Neural progenitor cell (in vitro differentiated cells): ENCODE measurements around the gene ALDOB. TPM values are rescaled to one million over a fixed set of nuclear protein-coding genes. Genes with fewer than 3 reads are reported as not detected.

ENCODE experiments used
- DNase-seq: peaks from one replicate; pipeline ENCODE4 v3.0.0-alpha.2; 2016; ENCODE audit warnings: low spot score
- H2AFZ ChIP-seq: fragments of 200-600 bp; sonication (generic); replicated peaks from 2 replicates; pipeline ENCODE4 v1.6.1; 2016; ENCODE audit warnings: antibody characterized with exemption
- H3F3A ChIP-seq: fragments of 200-600 bp; sonication (generic); 2 replicates; pipeline ENCODE4 v1.6.1; 2016; ENCODE audit warnings: antibody characterized with exemption, low read depth
- H3K27ac ChIP-seq: fragments of 200-600 bp; sonication (generic); 2 replicates; pipeline ENCODE4 v1.5.1; 2016; ENCODE audit warnings: mild to moderate bottlenecking
- H3K27me3 ChIP-seq: fragments of 200-600 bp; sonication (generic); 2 replicates; pipeline ENCODE4 v1.6.1; 2016; ENCODE audit warnings: mild to moderate bottlenecking, moderate library complexity
- H3K36me3 ChIP-seq: fragments of 200-600 bp; sonication (generic); 2 replicates; pipeline ENCODE4 v1.5.1; 2016
- H3K4me1 ChIP-seq: fragments of 200-600 bp; sonication (generic); 2 replicates; pipeline ENCODE4 v1.6.1; 2016; ENCODE audit warnings: mixed run types
- H3K4me2 ChIP-seq: fragments of 200-600 bp; sonication (generic); 2 replicates; pipeline ENCODE4 v1.6.1; 2016
- H3K4me3 ChIP-seq: fragments of 200-600 bp; sonication (generic); 2 replicates; pipeline ENCODE4 v1.5.1; 2016
- H3K79me2 ChIP-seq: fragments of 200-600 bp; sonication (generic); 2 replicates; pipeline ENCODE4 v1.6.1; 2016; ENCODE audit warnings: low read depth
- H3K9ac ChIP-seq: fragments of 200-600 bp; sonication (generic); 2 replicates; pipeline ENCODE4 v1.6.1; 2016
- H3K9me3 ChIP-seq: fragments of 200-600 bp; sonication (generic); 2 replicates; pipeline ENCODE4 v1.5.1; 2016; ENCODE audit warnings: low read depth
- H4K20me1 ChIP-seq: fragments of 200-600 bp; sonication (generic); 2 replicates; pipeline ENCODE4 v1.6.1; 2016; ENCODE audit warnings: low read depth
- H3K27ac Mint-ChIP-seq: 3 replicates; pipeline ENCODE4 v1.8.0; 2021; ENCODE audit warnings: mixed read lengths
- H3K27me3 Mint-ChIP-seq: 2 replicates; pipeline ENCODE4 v1.8.0; 2022; ENCODE audit warnings: low read depth, mild to moderate bottlenecking, inconsistent platforms, moderate library complexity, mixed read lengths; ENCODE audit not compliant: insufficient read depth
- H3K36me3 Mint-ChIP-seq: 3 replicates; pipeline ENCODE4 v1.8.0; 2021; ENCODE audit warnings: mixed read lengths
- H3K4me1 Mint-ChIP-seq: 3 replicates; pipeline ENCODE4 v1.8.0; 2021; ENCODE audit warnings: mixed read lengths
- H3K4me3 Mint-ChIP-seq: 3 replicates; pipeline ENCODE4 v1.8.0; 2021; ENCODE audit warnings: mild to moderate bottlenecking, moderate library complexity, mixed read lengths
- H3K9me3 Mint-ChIP-seq: 3 replicates; pipeline ENCODE4 v1.8.0; 2020; ENCODE audit warnings: mixed read lengths
- EZH2 ChIP-seq: fragments of 200-600 bp; sonication (generic); IDR thresholded peaks from 2 replicates; pipeline ENCODE4 v1.6.1; 2017; ENCODE audit warnings: antibody characterized with exemption, mild to moderate bottlenecking, moderate library complexity
- EZH2phosphoT487 ChIP-seq: fragments of 200-600 bp; sonication (generic); IDR thresholded peaks from 2 replicates; pipeline ENCODE4 v1.6.1; 2017; ENCODE audit warnings: antibody characterized with exemption
- small RNA-seq: library from RNA; depleted of rRNA; stranded (forward); fragments of <200 nt; gene quantifications from one replicate; pipeline ENCODE3, GENCODE V24; 2015
- total RNA-seq: library from RNA; depleted of rRNA; stranded (reverse); fragments of >200 nt; gene quantifications from 2 replicates; pipeline ENCODE4 v1.2.3, GENCODE V29; 2015; ENCODE audit warnings: low replicate concordance
- TF ChIP-seq, protein P1 (sequence below): fragments of 200-600 bp; sonication (generic); IDR thresholded peaks from 2 replicates; pipeline ENCODE4 v1.5.1; 2017; ENCODE audit warnings: antibody characterized with exemption, mild to moderate bottlenecking

The ALDOB gene
- total RNA-seq, 1 donor from 2014 or later = not detected

GRCh38 chr9:101375546-101375945, 60.0 kb downstream of the ALDOB start:
- peaks cover 10% of the 10 kb centered on the region for H3K4me1 ChIP-seq
- Mint-ChIP-seq H3K36me3 (no peaks in the 10 kb centered on the region), H3K4me1 (peaks cover 6% of the 10 kb centered on the region), H3K4me3 (no peak overlapping the region), H3K27ac (no peak overlapping the region), H3K9me3 (peaks cover 24% of the 10 kb centered on the region), H3K27me3 (no peaks in the 10 kb centered on the region)
- H4K20me1 ChIP-seq = no peaks in the 10 kb centered on the region
- no peak overlapping the region for H3K27ac ChIP-seq
- H3K9ac ChIP-seq = no peak overlapping the region
- H3F3A ChIP-seq = peaks cover 9% of the 10 kb centered on the region
- H2AFZ ChIP-seq = no peak overlapping the region
- no peak for DNase-seq
- H3K36me3 ChIP-seq = no peaks in the 10 kb centered on the region
- no peak overlapping the region for H3K4me3 ChIP-seq
- TF ChIP-seq, protein P1, sequence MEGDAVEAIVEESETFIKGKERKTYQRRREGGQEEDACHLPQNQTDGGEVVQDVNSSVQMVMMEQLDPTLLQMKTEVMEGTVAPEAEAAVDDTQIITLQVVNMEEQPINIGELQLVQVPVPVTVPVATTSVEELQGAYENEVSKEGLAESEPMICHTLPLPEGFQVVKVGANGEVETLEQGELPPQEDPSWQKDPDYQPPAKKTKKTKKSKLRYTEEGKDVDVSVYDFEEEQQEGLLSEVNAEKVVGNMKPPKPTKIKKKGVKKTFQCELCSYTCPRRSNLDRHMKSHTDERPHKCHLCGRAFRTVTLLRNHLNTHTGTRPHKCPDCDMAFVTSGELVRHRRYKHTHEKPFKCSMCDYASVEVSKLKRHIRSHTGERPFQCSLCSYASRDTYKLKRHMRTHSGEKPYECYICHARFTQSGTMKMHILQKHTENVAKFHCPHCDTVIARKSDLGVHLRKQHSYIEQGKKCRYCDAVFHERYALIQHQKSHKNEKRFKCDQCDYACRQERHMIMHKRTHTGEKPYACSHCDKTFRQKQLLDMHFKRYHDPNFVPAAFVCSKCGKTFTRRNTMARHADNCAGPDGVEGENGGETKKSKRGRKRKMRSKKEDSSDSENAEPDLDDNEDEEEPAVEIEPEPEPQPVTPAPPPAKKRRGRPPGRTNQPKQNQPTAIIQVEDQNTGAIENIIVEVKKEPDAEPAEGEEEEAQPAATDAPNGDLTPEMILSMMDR = no peak
- TF ChIP-seq EZH2phosphoT487 (no peak), EZH2 (no peak)
- no peaks in the 10 kb centered on the region for H3K27me3 ChIP-seq
- H3K4me2 ChIP-seq = no peak overlapping the region
- no peaks in the 10 kb centered on the region for H3K79me2 ChIP-seq
- H3K9me3 ChIP-seq = no peaks in the 10 kb centered on the region

- Histone ChIP-seq H3K4me3 (no peak overlapping the region), H3K27me3 (no peaks in the 10 kb centered on the region), H4K20me1 (no peaks in the 10 kb centered on the region), H3K4me1 (no peaks in the 10 kb centered on the region), H3K4me2 (no peak overlapping the region), H3F3A (no peaks in the 10 kb centered on the region), H3K36me3 (no peaks in the 10 kb centered on the region), H2AFZ (peak overlapping the region; percentile 3), H3K9ac (no peak overlapping the region), H3K27ac (no peak overlapping the region), H3K79me2 (no peaks in the 10 kb centered on the region), H3K9me3 (no peaks in the 10 kb centered on the region)
- no peak for TF ChIP-seq EZH2phosphoT487
- no peak for TF ChIP-seq EZH2
- TF ChIP-seq, protein P1 = no peak
- Mint-ChIP-seq H3K27me3 (no peaks in the 10 kb centered on the region), H3K36me3 (no peaks in the 10 kb centered on the region), H3K27ac (no peak overlapping the region), H3K4me3 (no peak overlapping the region), H3K9me3 (peaks cover 7% of the 10 kb centered on the region), H3K4me1 (peaks cover 6% of the 10 kb centered on the region)
- no peak for DNase-seq
Observed at GRCh38 chr9:101372327-101373118, 63.1 kb downstream of the ALDOB start.

- Histone ChIP-seq H2AFZ (no peak overlapping the region), H4K20me1 (no peaks in the 10 kb centered on the region), H3K79me2 (no peaks in the 10 kb centered on the region), H3K27ac (no peak overlapping the region), H3K4me3 (no peak overlapping the region), H3K9me3 (no peaks in the 10 kb centered on the region), H3F3A (no peaks in the 10 kb centered on the region), H3K4me1 (no peaks in the 10 kb centered on the region), H3K4me2 (no peak overlapping the region), H3K36me3 (no peaks in the 10 kb centered on the region), H3K27me3 (no peaks in the 10 kb centered on the region), H3K9ac (no peak overlapping the region)
- peaks cover 2% of the 10 kb centered on the region for H3K9me3 Mint-ChIP-seq
- no peak for DNase-seq
- no peak overlapping the region for H3K4me3 Mint-ChIP-seq
- peaks cover 6% of the 10 kb centered on the region for H3K4me1 Mint-ChIP-seq
- no peaks in the 10 kb centered on the region for H3K36me3 Mint-ChIP-seq
- TF ChIP-seq EZH2 (no peak), EZH2phosphoT487 (no peak)
- TF ChIP-seq, protein P1 = no peak
- H3K27me3 Mint-ChIP-seq = no peaks in the 10 kb centered on the region
- no peak overlapping the region for H3K27ac Mint-ChIP-seq
Observed at GRCh38 chr9:101371813-101372212, 63.8 kb downstream of the ALDOB start.

Small RNAs within 50 kb of the gene (small RNA-seq; reads per million reads assigned to genes)
- not detected for gene AL353621.2

Other genes starting within 250 kb of the ALDOB start
- 0.09 and 0.15 TPM in 2 replicates for gene BAAT, start 50.8 kb downstream of the ALDOB start, total RNA-seq
- 28.2 and 42.7 TPM in 2 replicates for gene MRPL50, start 37.2 kb downstream of the ALDOB start, total RNA-seq
- gene ZNF189, start 36.9 kb downstream of the ALDOB start, total RNA-seq = 25.9 and 40.2 TPM in 2 replicates
- gene RNF20, start 98.1 kb upstream of the ALDOB start, total RNA-seq = 32.2 and 37.0 TPM in 2 replicates
- not detected in 2 replicates for gene PPP3R2, start 159.2 kb upstream of the ALDOB start, total RNA-seq